ENCODE measurements around the gene ZDHHC16.
A peak's percentile ranks its signal among the peaks of the same experiment; 100 is the strongest.

The ZDHHC16 gene

GRCh38 chr10:97481071-97481470, 35.1 kb downstream of the ZDHHC16 start:
- no peak for DNase-seq

GRCh38 chr10:97482381-97482780, 36.4 kb downstream of the ZDHHC16 start:
- DNase-seq, result no peak

- no peak for DNase-seq
Measured at GRCh38 chr10:97483506-97483905, 37.5 kb downstream of the ZDHHC16 start.

GRCh38 chr10:97483921-97484320, 37.9 kb downstream of the ZDHHC16 start:
- no peak for DNase-seq

GRCh38 chr10:97485647-97486281, 39.8 kb downstream of the ZDHHC16 start:
- DNase-seq, result no peak

GRCh38 chr10:97490592-97490991, 44.6 kb downstream of the ZDHHC16 start:
- DNase-seq, result no peak

GRCh38 chr10:97494151-97494550, 48.2 kb downstream of the ZDHHC16 start:
- DNase-seq, result no peak

- DNase-seq, result no peak
Measured at GRCh38 chr10:97494863-97495506, 49.0 kb downstream of the ZDHHC16 start.

GRCh38 chr10:97497572-97498075, 51.6 kb downstream of the ZDHHC16 start:
- peak; percentile 78 for DNase-seq

GRCh38 chr10:97498076-97498840, 52.3 kb downstream of the ZDHHC16 start, which contains the start of gene MMS19:
MMS19 (minus strand) TSS chr10:97498422; CDS start chr10:97498384, 38 bp downstream.
- DNase-seq, result peak; percentile 98

- DNase-seq, result peak; percentile 32
Measured at GRCh38 chr10:97498841-97499560, 53.0 kb downstream of the ZDHHC16 start, which contains the start of gene UBTD1. UBTD1 (plus strand) TSS chr10:97498924; CDS start chr10:97499204, 280 bp downstream.

GRCh38 chr10:97499561-97500296, 53.8 kb downstream of the ZDHHC16 start:
- DNase-seq, result no peak

- no peak for DNase-seq
Measured at GRCh38 chr10:97500297-97500575, 54.3 kb downstream of the ZDHHC16 start.

GRCh38 chr10:97502916-97503315, 56.9 kb downstream of the ZDHHC16 start:
- no peak for DNase-seq

- no peak for DNase-seq
Measured at GRCh38 chr10:97503406-97503805, 57.4 kb downstream of the ZDHHC16 start.

GRCh38 chr10:97505152-97505551, 59.2 kb downstream of the ZDHHC16 start:
- DNase-seq, result no peak

GRCh38 chr10:97506199-97506991, 60.4 kb downstream of the ZDHHC16 start:
- DNase-seq, result no peak
